CMK (cell line): ENCODE results near the gene EIF1AX.
A peak's percentile ranks its signal among the peaks of the same experiment; 100 is the strongest.
"Not testable (repeated sequence)": the region's sequence is repeated elsewhere in the genome, so short reads cannot be mapped to it uniquely, and the experiment has no call there.

Experiments used
- DNase-seq: peaks from one replicate; pipeline ENCODE4 v3.0.0-alpha.2; 2010; ENCODE audit warnings: low read depth

EIF1AX gene

DNA sequence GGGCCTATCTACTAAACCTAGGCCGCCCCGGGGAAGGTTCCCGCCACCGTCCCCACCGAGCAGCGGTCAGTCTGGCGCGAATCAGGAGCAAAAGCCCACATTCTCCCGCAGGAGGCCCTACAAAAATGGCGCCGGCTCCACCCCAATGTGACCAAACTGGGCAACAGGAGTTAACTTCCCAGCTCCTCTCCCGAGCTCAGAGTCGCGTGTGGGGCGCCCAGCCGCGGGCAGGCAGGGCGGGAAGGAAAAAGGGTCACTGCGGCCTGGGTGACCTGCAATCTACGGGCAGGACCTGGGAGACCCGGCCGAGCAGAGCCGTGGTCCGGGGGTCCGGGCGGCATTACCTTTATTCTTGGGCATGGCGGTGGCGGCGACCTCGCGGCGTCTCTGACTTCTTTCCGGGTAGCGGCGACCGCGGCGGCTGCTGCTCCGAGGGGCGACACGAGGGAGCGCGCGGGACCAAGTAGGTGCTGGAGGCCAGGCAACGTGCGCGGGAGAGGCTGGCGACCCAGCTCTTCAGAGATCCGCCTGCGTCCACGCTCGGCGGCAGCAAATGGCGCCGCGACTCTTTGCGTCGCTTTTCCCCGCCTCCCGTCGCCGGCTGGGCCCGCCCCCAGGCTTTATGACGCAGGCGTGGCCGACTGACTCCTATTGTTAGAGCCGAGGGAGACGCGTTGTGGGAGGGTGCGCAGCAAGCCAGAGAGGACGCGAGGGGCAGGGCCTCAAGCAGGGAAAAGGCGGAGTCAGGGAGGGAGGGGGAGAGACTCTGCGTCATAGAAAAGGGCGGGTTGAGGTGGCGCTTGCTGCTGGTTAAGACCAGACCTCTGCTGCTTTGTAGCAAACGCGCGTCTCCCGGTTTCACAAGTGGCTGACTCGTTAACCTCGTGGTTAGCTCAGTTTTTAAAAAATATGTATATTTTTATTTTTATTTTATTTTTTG lies at the start of gene EIF1AX:
TSS of gene EIF1AX (minus strand) at position 558 of the 940 bp plus-strand sequence. CDS start at position 360, 198 bp downstream.
- DNase-seq, result peak; percentile 62

DNA sequence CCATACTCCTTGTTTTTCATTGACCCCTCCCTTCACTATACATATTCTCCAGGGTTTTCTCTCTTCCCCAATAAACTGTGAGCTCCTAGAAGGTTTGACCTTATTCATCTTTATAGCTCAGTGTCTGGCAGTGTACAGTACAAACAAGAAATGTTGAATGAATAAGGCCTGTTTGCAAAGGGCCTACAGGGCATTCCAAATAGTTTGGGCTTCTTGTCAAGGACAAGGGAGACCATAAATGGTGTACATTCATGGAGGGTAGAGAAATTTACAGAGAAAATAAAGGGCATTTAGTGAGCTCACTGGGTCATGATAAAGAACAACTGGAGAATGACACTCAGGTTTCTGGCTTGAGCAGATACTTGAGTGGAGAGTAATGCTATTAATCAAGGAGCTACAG lies 47.5 kb upstream of the EIF1AX start:
- no peak for DNase-seq

- no peak for DNase-seq
Observed at GRCh38 chrX:20181598-20182329, 40.1 kb upstream of the EIF1AX start.

DNA sequence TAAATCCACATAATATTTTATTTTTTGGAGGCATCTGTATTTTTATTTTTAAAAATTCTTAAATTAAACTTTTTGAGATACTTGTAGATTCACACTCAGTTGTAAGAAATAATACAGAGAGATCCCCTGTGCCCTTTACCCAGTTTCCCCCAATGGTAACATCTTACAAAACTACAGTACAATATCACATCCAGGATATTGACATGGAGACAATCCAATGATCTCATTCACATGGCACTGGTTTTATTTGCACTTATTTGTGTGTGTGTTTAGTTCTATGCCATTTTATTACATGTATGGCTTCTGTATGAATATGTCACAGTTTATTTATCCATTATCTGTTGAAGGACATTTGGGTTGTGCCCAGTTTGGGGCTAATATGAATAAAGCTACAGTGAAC lies 35.5 kb upstream of the EIF1AX start:
- DNase-seq, result no peak

- DNase-seq, result no peak
Observed at GRCh38 chrX:20173856-20174255, 32.2 kb upstream of the EIF1AX start.

DNA sequence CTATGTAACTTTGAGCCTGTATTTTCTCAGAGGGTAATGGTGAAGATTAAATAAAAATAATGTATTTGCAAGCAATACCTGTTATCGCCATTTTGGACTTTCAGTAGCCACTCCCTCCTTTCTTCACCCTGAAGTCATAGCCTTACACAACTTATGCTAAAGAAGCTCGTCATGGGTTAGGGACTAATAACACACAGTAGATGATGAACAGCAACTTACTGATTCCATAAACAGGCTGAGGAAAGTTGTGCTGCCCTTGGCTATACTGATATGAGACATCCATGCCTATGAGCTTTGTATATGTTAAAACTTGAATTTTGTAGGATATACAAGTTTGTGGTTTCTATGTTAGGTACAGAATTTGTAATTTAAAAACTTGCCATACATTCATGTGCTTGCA lies 31.7 kb upstream of the EIF1AX start:
- DNase-seq, result no peak

DNA sequence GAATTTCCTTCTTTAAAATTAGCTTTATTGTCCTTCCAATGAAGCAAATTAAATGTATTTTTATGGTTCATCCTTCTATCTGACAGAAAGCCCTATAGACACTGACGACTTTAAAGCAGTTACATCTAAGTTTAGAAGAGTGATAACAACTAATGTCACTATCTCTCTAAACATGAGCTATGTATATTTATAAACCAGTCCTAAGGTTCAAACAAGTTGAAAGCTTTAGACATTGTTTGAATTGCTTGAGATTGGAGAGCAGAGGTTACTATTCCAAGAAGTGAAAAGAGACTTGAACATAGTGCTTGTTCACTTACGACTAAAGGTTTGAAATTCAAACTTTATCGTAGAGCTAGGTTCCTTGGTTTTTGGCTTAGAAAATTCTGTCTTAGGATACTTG lies 30.2 kb upstream of the EIF1AX start:
- no peak for DNase-seq

DNA sequence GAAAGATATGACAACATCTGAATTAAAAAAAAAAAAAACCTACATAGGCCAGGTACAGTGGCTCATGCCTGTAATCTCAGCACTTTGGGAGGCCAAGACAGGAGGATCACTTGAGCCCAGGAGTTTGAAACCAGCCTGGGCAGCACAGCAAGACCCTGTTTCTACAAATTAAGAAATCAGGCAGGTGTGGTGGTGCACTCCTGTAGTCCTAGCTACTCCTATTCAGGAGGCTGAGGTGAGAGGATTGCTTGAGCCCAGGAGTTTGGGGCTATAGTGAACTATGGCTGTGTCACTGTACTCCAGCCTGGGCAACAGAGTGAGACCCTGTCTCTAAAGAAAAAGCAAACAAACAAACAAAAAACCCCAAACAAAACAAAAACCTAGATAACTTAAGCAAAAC lies 20.9 kb upstream of the EIF1AX start:
- not testable (repeated sequence) for DNase-seq

DNA sequence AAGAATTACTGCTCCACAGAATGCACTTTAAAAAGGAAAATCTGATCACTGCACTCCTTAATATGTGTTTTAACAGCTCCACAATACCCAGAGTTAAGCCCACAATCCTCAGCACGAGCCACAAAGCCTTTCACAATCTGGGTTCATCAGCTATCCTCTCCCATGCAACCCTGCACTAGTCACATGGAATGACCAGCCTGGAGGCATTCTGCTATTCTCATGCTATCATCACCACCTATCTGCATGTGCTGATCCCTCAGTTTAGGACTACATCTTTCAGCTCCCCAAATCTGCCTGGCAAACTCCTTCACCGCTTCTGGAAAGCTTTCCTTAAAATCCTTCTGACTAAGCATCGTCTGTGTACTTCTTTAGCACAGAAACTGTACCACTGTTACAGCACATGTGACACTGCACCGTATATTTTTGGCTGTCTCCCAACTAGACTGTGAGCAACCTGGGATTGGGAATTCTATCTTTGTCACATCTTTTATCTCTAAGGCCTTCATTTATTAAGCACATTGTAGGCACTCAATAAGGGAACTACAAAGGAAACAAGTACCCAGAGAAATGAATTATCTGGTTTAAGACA lies 18.3 kb upstream of the EIF1AX start:
- DNase-seq, result no peak

DNA sequence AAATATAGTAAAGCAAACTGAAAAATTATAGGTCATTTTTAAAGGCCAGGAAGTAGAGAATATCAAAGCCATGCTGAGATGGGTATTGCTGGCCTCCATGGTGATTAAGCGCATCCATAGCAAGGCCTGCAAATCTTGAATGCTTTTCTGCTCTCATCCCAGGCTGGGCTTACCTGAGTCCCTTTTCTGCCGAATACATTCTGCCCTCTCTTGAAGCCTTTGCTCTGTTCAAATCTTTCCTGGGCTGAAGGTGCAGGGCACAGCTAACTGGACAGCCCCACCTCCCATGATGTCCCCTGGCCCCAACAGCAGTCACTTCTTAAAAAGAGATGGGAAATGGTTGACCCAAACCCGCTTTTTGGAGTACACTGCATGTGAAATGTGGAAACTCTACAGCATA lies 10.1 kb upstream of the EIF1AX start:
- no peak for DNase-seq

GRCh38 chrX:20149326-20149725 lies 7.7 kb upstream of the EIF1AX start:
- DNase-seq, result no peak

DNA sequence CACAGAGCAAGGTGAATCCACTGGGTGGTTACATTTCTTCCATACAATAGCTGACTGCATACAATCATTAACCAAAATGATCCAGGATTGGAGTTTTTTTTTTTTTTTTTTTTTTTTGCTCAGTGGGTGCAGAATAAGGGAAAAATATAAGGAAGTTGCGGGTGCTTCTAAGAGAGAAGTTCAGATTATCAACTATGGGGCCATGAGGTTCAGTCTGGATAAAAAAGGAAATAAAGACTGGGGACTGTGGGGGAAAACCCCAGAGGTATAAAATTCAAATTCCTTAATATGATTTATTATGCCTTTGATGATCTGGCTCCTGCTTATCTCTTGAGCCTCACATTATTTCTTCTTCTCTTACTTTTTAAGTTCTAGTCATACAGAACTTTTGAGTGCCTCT lies 5.9 kb upstream of the EIF1AX start:
- no peak for DNase-seq

DNA sequence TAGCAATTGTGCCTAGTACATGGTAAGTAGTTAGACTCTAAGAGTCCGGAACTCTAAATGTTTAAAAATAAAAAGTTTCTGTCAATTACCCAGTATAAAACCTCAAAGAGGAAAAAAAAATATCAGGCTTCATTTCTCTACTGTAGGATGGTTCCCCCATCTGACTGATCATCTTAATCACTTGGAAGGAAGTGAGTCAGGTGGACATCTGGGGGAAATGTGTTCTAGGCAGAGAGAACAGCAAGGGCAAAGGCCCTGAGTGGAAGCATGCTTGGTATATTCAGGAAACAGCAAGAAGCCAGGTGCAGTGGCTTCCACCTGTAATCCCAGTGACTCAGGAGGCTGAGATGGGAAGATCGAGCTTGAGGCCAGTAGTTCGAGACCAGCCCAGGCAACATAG lies 2.9 kb upstream of the EIF1AX start:
- no peak for DNase-seq

- no peak for DNase-seq
Observed at GRCh38 chrX:20143561-20143960, 1.9 kb upstream of the EIF1AX start.

DNA sequence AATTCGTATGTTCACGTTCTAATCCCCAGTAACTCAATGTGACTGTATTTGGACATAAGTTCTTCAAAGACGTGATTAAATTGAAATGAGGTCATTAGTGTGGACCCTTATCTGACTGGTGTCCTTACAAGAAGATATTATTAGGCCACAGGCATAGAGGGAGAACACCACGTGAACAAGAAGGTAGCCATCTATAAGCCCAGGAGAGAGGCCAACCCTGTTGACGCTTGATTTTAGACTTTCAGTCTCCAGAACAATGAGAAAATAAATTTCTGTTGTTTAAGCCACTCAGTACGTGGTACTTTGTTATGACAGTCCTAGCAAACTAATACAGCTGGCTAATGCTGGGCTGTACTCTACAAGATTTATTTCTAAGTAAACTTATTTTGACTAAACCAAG lies 1.5 kb upstream of the EIF1AX start:
- DNase-seq, result no peak

DNA sequence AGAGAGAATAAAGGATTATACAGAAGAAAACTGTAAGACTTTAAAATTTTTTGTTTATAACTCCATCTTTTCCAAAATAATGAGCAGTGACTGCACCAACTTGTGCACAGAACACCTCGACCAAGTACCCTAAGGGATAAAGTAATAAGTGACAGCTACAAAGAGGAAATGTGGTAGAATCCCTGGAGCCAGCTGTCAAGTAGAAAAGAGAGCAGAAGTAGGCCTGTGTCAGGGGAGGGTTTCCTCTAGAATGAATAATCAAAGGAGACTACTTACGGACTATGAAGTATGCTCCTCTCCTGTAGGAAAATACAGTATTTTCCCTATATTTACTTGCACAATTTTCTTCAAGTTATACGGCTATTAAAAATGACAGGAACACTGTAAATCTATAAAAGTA lies 1.2 kb downstream of the EIF1AX start:
- DNase-seq, result no peak

- DNase-seq, result no peak
Observed at GRCh38 chrX:20139966-20140365, 1.7 kb downstream of the EIF1AX start.

DNA sequence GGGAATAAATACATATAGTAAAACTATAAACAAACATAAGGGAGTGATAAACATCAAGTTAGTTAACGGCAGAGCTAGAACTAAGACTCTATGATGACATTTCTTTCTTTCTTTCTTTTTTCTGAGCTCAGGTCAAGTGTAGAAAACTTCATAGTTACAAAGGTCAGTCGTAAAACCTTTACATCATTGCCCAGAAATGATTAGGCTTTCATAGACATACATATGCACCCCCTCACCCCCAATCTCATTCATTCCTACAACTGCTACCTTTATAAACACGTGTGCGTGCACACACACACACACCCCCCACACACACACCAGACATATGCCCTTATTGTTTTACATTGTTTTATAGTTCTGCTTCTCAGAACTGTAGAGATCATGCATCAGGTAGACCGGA lies 5.7 kb downstream of the EIF1AX start:
- DNase-seq, result no peak

- DNase-seq, result no peak
Observed at GRCh38 chrX:20132666-20133065, 9.0 kb downstream of the EIF1AX start.

DNA sequence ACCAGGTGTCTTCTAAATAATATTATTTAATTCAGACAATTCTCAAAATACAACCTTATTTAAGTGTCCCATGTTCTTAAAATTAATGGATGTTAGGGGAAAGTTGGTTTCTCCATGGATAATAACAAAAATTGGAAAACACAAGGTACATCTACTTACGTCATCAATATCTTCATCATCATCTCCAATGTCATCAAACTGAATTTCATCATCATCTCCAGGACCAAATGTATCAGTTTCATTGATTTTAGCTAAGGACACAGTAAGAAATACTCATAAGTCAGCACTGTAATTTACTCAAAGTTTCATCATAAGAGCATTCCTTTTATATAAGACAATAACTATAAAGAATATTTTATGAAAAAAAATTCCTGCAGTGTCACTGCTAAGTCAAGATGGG lies 11.3 kb downstream of the EIF1AX start:
- DNase-seq, result no peak

DNA sequence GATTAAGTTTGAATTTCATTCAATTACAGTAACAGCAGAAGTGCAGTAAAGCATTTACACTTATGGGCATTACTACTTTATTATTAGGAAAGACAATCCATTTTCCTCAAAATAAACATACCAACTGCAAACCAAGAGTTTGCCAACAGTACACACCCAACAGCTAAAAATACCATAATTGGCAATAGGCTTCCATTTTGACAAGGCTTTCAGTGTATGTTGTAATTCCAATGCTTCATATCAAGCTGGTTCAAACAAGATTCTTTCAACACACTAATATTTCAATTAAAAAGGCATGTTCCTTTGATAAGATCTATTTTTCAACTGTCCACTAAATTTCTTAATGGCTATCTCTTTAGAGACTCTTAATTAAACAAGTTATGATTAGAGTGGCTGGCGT lies 12.1 kb downstream of the EIF1AX start:
- no peak for DNase-seq

DNA sequence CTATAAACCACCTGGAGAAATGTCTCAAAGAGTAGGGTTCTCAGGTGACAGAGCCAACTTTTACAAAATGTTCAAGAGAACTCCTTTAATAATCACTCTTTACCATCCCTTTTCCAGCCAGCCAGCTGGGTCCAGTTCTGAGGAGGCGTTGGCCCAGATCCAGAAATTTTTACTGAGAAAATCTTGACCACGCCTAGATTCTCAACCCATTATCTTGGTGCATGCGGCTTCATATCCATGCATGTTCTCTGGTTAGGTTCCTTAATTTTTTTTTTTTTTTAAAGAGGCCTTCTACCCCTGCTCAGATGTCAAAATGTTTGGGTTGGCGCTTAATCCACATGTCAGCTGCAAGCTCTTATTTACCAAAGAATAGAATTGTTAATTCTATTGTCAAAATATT lies 13.0 kb downstream of the EIF1AX start:
- DNase-seq, result no peak

GRCh38 chrX:20127440-20127839 lies 14.2 kb downstream of the EIF1AX start:
- DNase-seq, result not testable (repeated sequence)
